Gastrocnemius medialis (tissue), 4 donors: ENCODE data around the gene ZDHHC22. TPM values are rescaled to one million over a fixed set of nuclear protein-coding genes. Genes with fewer than 3 reads are reported as not detected.
A peak's percentile ranks its signal among the peaks of the same experiment; 100 is the strongest.

Source experiments
- ATAC-seq, 2 donors: fragments of 150-250 bp; one replicate each; pipeline ENCODE4 v1.9.1; 2016
- DNase-seq, 2 donors: peaks; one replicate each; pipeline ENCODE4 v3.0.0-alpha.2; 2019
- H3K27ac ChIP-seq, 4 donors: fragments of 200-600 bp; sonication (generic); 1 replicate in 1 of 4; 2 replicates in 3 of 4; pipeline ENCODE4 v1.5.1; 2016 to 2018; ENCODE audit warnings: mild to moderate bottlenecking in 2 of 4, moderate library complexity in 1 of 4
- H3K27me3 ChIP-seq, 3 donors: fragments of 200-600 bp; sonication (generic) in 2 of 3; 1 replicate in 1 of 3; 2 replicates in 2 of 3; pipeline versions ENCODE4 v1.5.1 to v1.6.0; 2016 to 2019; ENCODE audit warnings: mild to moderate bottlenecking in 1 of 3, moderate library complexity in 1 of 3
- H3K36me3 ChIP-seq, 2 donors: fragments of 200-600 bp; sonication (generic) in 1 of 2; one replicate each; pipeline ENCODE4 v1.5.1; 2017 to 2018
- H3K4me1 ChIP-seq, 2 donors: fragments of 200-600 bp; sonication (generic) in 1 of 2; one replicate each; pipeline ENCODE4 v1.5.1; 2016 to 2017; ENCODE audit warnings: mild to moderate bottlenecking in 2 of 2
- H3K4me3 ChIP-seq, 4 donors: fragments of 200-600 bp; sonication (generic) in 3 of 4; 1 replicate in 1 of 4; 2 replicates in 3 of 4; pipeline ENCODE4 v1.5.1; 2016 to 2019; ENCODE audit warnings: mild to moderate bottlenecking in 2 of 4
- H3K9me3 ChIP-seq, 3 donors: fragments of 200-600 bp; sonication (generic) in 2 of 3; 1 replicate in 1 of 3; 2 replicates in 2 of 3; pipeline ENCODE4 v1.5.1; 2016 to 2019
- POLR2A ChIP-seq, 2 donors: fragments of 450-650 bp; IDR thresholded peaks; one replicate each; pipeline ENCODE4 v1.6.1; 2017; ENCODE audit warnings: antibody characterized with exemption in 2 of 2, mild to moderate bottlenecking in 2 of 2, moderate library complexity in 2 of 2
- in situ Hi-C, 4 donors: fragments of 200-750 bp; cut with MboI; loops; one replicate each; pipeline versions ENCODE4 v1.15.0 to v1.8.0; 2017; ENCODE audit warnings: low sequenced_read_pairs in 4 of 4
- intact Hi-C: fragments of 100-400 bp; cut with DNase I; formaldehyde crosslinking; loops from one replicate; pipeline ENCODE4 v1.15.1; 2023; ENCODE audit warnings: low total_unique reads
- total RNA-seq, 4 donors: library from RNA; depleted of rRNA; stranded (reverse); fragments of >200 nt; gene quantifications; one replicate each; pipeline versions ENCODE4 v1.1.0 to v1.2.3, GENCODE V29; 2016
- TF ChIP-seq, protein P1 (sequence below), 5 experiments: fragments of 450-650 bp in 3 of 5; fragments of 200-600 bp in 2 of 5; sonication (generic) in 2 of 5; IDR thresholded peaks in 4 of 5; conservative IDR thresholded peaks in 1 of 5; 1 replicate in 4 of 5; 2 replicates in 1 of 5; pipeline ENCODE4 v1.5.1; 2016 to 2019; ENCODE audit warnings: antibody characterized with exemption in 5 of 5, mild to moderate bottlenecking in 3 of 5, moderate library complexity in 3 of 5

ZDHHC22 gene
- total RNA-seq, 4 donors from 2014 or later: not detected

DNA sequence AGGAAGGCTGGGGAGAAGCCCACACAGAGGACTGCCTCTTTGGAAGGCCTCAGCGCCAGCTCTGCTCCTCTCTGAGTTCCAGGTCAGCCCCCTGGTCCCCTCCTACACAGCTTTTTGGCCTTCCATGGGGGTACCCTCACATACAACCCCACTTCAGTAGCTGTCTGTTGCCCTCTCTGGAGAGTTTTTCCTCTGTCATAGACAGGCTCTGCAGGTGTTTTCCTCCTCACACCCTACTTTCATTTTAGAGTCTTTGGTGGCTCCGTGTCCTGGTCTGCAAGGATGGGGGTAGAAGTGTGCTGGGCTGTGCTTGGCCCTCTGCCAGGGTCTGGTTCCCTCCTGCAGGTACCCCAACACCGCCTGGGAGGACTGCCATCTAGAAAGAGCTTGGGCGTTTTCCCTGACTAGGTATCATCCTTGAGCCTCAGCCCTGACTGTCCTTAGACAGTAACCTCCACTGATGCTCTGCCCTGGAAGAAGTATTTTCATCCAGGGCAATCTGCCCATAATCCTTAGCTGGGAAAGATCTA lies 15.1 kb downstream of the ZDHHC22 start:
- no peak overlapping the region for H3K4me3 ChIP-seq
- in situ Hi-C loops (no loop called here), intact Hi-C loops (loop anchor here (5.0 kb wide), 1 partner anchor 54 kb away; no protein-coding TSS in a partner anchor)
- TF ChIP-seq, protein P1, sequence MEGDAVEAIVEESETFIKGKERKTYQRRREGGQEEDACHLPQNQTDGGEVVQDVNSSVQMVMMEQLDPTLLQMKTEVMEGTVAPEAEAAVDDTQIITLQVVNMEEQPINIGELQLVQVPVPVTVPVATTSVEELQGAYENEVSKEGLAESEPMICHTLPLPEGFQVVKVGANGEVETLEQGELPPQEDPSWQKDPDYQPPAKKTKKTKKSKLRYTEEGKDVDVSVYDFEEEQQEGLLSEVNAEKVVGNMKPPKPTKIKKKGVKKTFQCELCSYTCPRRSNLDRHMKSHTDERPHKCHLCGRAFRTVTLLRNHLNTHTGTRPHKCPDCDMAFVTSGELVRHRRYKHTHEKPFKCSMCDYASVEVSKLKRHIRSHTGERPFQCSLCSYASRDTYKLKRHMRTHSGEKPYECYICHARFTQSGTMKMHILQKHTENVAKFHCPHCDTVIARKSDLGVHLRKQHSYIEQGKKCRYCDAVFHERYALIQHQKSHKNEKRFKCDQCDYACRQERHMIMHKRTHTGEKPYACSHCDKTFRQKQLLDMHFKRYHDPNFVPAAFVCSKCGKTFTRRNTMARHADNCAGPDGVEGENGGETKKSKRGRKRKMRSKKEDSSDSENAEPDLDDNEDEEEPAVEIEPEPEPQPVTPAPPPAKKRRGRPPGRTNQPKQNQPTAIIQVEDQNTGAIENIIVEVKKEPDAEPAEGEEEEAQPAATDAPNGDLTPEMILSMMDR (IDR thresholded peaks at IDR 0.05 in 4 of 5, conservative IDR thresholded peaks at IDR 0.05 in 1 of 5): no peak
- no peak for TF ChIP-seq POLR2A (IDR thresholded peaks at IDR 0.05)
- no peak for DNase-seq
- H3K9me3 ChIP-seq: no peaks in the 10 kb centered on the region
- no peak overlapping the region for H3K27ac ChIP-seq
- H3K4me1 ChIP-seq: peaks cover 29 to 41% of the 10 kb centered on the region in 2 donors
- H3K36me3 ChIP-seq: no peaks in the 10 kb centered on the region
- no peaks in the 10 kb centered on the region for H3K27me3 ChIP-seq
- no peak for ATAC-seq

DNA sequence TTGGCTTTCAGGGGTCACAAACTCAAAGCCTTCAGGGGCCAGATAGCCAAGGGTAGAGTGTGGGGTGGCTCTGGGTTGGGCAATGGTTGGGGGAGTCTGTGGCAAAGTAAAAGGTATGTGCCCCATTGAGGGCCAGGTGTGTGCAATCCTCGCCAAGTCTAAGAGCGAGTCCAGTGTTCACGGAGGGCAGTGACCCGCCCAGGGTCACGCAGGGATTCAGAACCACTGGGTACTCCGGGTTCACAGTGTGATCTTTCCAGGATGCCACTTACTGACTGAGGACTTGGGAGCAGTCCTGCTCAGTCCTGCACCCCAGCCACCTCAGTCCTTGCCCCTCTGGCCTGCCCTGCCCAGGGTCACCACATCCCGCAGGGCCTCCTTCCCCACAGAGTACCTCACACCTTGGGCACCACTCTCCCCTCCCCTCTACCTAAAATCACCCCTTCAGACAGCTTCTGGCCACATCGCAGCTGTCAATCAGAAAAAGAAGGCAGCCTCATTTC lies 15.7 kb downstream of the ZDHHC22 start:
- H3K36me3 ChIP-seq: no peaks in the 10 kb centered on the region
- no peaks in the 10 kb centered on the region for H3K27me3 ChIP-seq
- no peaks in the 10 kb centered on the region for H3K9me3 ChIP-seq
- in situ Hi-C loops (no loop called here), intact Hi-C loops (loop anchor here (2.0 to 5.0 kb wide), 2 partner anchors 54 to 249 kb away; no protein-coding TSS in a partner anchor)
- ATAC-seq: no peak
- H3K4me1 ChIP-seq: peaks cover 35 to 47% of the 10 kb centered on the region in 2 donors
- no peak overlapping the region for H3K4me3 ChIP-seq
- TF ChIP-seq, protein P1 (IDR thresholded peaks at IDR 0.05 in 4 of 5, conservative IDR thresholded peaks at IDR 0.05 in 1 of 5): no peak
- no peak for TF ChIP-seq POLR2A (IDR thresholded peaks at IDR 0.05)
- H3K27ac ChIP-seq: no peak overlapping the region
- no peak for DNase-seq

DNA sequence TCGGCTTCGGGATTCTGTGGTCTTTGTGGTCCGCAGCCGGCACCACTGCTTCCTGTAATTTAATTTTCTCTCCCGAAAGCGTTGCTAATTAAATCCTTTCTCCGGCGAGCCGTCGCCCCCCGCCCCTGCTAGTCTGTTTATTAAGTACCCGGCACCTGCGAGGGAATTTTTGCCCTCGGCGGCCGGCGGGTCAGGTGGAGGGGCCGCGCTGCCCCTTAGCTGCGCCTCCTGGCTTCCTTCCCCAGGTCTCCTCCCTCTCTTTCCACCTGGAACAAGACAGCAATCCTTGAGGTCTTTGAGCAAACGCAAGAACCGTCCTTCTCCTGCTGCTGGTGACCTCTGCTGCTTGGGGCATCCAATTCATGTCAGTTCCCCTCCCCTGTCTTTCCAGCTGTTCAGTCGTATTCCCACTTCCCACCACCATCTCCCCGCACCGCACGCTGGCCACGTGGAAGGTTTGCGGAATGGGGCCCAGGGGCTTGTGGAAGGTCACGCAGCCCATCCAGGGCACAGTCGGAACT lies 16.2 kb downstream of the ZDHHC22 start:
- no peak overlapping the region for H3K27ac ChIP-seq
- H3K9me3 ChIP-seq: no peaks in the 10 kb centered on the region
- H3K4me3 ChIP-seq: peak overlapping the region; percentile 41 to 63 (median 48)
- peaks cover 41 to 53% of the 10 kb centered on the region in 2 donors for H3K4me1 ChIP-seq
- in situ Hi-C loops: no loop called here
- H3K27me3 ChIP-seq: no peaks in the 10 kb centered on the region
- ATAC-seq (no peak), DNase-seq (no peak)
- H3K36me3 ChIP-seq: no peaks in the 10 kb centered on the region
- intact Hi-C loops: loop anchor here (2.0 to 5.0 kb wide), 2 partner anchors 53 to 249 kb away; no protein-coding TSS in a partner anchor
- no peak for TF ChIP-seq POLR2A (IDR thresholded peaks at IDR 0.05)
- TF ChIP-seq, protein P1 (IDR thresholded peaks at IDR 0.05 in 4 of 5, conservative IDR thresholded peaks at IDR 0.05 in 1 of 5): peak in 1 of 5 experiments; percentile 44

DNA sequence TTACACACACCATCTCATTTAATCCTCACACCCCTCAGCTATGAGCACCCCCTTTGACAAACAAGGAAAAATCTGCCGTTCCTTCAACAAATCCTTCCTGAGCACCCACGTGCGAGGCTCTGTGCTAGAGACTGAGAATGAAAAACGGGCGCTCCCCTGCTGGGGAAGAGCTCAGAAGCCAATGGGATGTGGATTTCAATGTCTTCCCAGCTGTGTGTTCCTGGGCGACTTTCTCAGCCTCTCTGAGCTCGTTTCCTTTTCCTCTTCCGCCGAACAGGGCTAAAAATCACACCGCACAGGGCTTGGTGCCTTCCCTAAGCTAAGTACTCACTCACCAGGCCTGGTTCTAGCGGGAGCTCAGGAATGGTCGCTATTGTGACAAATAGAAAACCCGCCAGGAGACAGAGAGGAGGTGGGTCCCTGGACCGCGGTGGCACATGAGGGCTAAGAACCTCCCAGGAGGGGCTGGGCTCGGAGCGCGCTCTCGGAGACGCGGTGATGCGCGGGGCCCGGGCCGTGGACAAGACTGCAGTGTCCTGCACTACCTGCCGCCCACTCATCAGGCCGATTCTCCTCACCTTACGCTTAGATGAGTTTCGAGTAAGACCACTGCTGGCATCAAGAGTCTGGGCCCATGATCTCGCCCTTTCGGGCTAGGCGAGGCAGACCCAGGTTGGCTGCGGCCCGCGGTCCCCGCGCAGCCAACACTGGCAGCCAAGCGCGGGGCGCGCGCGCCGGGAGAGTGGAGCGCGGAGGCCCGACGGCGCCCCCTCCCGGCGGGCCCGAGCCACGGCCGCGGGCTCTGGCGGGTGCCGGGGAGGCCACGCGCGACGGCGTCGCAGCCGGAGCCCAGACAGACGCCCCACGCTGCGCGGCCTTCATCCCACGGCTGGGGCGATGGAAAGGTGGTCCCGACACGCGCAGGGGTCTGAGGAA lies 17.0 kb downstream of the ZDHHC22 start:
- intact Hi-C loops: loop anchor here (2.0 to 5.0 kb wide), 2 partner anchors 52 to 248 kb away; no protein-coding TSS in a partner anchor
- TF ChIP-seq POLR2A (IDR thresholded peaks at IDR 0.05): no peak
- TF ChIP-seq, protein P1 (IDR thresholded peaks at IDR 0.05 in 4 of 5, conservative IDR thresholded peaks at IDR 0.05 in 1 of 5): peak in 4 of 5 experiments; percentile 93 to 96 (median 94)
- in situ Hi-C loops: loop anchor here in 1 of 4 donors (25.0 kb wide), 1 partner anchor 338 kb away; the partner anchor contains the start of genes AHSA1 and VIPAS39
- Histone ChIP-seq H3K27me3 (no peaks in the 10 kb centered on the region), H3K9me3 (no peaks in the 10 kb centered on the region), H3K36me3 (no peaks in the 10 kb centered on the region), H3K4me1 (peaks cover 48 to 53% of the 10 kb centered on the region in 2 donors), H3K27ac (peak overlapping the region; percentile 41 to 99 (median 90)), H3K4me3 (peak overlapping the region; percentile 41 to 63 (median 52))
- ATAC-seq (peak; percentile 57 to 64), DNase-seq (peak in 1 of 2 donors; percentile 46)
